Stimulated activated CD4-positive, alpha-beta T cell treated with anti-CD3 and anti-CD28 coated beads, TNF-alpha, amount 100 ng/mL, for 1 hour (primary cell): ENCODE measurements around the gene TCF4.

ENCODE experiments used
- DNase-seq, 3 donors: peaks; one replicate each; pipeline ENCODE4 v3.0.0-alpha.2; 2020; ENCODE audit warnings: low read depth in 3 of 3, low spot score in 1 of 3

The TCF4 gene

DNA sequence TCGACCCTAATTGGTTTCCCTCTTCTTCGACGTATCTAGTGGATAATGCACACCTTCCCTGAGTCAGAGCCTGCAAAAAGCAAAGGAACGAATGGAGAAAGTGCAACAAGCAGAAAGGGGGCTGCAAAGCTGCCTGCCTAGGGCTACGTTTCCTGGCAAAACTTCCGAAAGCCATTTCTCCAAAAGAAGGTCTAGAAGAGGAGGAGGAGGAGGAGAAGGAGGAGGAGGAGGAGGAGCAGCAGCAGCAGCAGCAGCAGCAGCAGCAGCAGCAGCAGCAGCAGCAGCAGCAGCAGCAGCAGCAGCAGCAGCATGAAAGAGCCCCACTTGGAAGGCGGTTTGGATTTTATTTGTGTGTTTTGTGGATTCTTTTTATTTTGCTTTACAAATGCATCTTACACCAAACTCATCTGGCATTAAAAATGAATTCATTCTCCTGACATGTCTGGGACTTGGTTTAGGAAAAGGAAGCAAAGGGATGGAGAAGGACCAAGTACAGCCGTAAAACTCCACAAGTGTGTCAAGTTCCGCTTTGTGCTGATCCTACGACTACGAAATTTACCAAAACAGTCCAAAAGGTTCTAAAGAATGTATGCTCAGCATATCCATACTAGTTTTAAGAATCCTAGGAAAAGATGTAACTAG is 2.0 kb downstream of the TCF4 start:
- no peak for DNase-seq

DNA sequence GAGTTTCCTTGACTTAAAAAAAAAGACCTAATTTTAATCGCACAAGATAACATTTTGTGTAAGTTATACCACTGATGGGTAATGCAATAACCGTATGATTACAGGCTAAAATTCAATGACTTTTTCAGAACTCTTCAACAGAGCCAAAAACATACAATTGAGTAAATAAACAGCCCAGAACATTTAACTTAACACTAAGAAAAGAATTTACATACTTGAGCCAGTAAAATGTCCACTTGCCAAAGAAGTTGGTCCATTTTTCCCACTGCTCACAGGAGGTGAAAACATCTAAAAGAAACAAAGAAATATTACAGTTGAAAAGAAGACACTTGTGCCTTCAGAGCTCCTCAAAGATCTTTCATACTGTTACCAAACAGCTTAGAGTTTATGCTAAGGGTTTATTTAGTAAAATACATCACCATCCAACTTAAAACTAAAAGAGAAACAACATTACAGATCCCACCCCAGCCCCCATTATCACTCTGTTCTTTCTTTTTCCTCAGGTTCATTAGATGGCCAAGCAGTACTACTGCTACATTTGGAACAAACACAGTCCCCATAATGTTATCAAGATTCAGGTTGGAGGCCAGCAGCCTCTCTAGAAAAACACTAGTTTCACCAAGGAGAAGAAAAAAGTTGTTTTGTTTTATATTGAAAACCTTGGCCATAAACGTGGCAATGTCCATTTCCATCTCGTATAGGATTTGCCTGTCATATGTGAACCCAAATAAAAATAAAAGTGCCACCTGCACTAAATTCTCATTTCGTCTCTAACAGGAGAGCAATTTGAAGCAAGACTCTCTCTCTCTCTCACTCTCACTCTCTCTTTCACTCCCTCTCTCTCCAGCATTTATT is 2.7 kb downstream of the TCF4 start:
- no peak for DNase-seq

DNA sequence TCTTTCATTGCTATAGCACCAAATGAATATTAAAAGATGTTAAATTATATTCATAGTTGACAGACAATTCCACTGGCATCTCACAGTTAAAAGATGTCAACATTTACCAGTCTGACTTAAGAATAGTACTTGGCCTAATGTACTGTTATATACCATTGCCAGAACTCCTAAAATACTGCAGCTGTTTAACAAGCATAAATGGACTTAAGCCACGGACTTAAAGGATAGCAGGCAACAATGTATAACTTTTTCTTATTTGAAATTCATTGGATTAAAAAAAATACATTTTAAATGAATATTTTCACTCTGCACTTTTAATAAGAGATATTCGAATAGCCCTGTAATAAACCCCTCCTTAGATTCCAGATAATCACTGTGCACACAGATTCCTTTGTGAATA is 3.8 kb downstream of the TCF4 start:
- no peak for DNase-seq

DNA sequence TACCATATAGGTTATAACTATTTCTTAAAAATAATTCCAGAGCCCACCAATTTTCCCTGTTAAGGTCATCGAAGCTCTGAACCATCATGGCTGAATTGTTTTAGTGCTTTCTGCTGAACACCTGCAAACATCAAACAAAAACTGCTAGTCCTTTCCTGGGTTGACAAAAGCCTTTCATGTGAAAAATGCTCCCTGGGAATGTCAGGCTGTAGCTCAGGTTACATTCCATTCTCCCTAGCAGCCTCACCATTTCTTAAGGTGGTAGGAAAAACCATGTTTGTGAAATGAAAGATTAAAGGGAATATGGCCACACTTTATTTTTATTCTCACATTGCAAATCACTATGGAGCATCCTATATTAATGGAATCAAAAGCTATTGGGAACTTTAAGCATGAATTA is 5.7 kb downstream of the TCF4 start:
- no peak for DNase-seq

DNA sequence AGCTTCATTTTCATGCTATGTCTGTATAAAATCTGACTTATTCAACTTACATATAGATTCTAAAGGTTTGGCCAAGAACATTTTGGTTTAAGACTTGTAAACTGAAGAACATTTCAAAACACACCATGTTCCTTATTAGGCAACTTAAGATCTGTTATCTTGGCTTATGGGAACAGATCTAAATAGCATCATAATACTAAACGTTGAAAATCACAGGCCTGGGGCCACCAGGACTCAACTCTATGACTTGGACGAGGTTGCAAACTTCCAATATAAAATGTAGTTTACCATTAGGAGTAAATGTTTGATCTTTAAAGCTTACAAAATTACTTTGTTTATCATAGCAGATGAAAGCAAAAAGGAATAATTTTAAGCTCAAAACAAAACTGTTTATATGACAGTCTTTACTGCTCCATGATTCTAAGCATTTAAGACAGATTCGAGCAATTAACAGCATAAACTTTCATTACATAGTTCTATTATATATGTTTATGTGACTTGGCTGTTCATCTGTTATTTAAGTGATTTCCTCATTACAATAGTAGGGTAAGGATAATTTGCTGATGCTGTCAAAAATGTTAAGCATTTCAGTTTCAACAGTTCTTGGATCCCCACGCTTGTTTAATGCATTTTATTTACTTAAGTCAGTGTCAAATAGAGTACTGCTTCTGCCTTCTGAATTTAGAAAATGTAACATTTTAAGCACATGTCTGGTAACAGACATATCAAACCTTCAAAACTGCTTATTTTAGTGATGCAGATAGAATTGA is 8.3 kb downstream of the TCF4 start:
- no peak for DNase-seq

DNA sequence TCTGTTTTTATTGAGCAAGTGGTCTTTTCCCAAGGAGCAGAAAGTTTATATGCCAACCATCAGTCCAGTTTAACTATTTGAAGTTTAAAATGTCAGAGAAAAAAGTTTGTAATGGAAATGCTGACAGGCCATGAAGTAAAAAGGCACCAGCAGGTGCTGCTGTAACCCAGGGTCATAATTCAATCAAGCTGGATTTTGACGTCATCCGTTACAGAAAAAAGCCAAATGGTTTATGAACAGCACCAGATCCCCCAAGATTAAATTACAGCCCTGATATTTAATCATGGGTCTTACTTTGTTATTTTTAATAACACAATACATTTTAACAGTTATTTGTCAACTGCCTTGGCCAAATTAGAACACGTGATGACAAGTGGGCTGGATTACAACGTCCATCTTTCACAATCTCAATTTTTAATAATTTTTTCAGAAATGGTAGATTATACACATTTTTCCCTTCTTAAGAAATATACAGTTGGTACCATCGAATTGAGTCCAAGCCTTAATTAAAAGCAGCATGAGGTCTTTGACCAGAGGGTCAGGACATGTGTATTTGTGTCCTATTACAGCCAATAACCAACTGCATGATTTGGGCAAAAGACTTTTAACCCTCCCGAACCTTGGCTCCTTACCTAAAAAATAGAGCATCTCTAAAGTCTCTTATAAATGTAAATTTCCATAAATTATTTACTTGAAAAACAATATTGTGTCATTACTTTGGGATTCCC is 10.0 kb downstream of the TCF4 start:
- no peak for DNase-seq

DNA sequence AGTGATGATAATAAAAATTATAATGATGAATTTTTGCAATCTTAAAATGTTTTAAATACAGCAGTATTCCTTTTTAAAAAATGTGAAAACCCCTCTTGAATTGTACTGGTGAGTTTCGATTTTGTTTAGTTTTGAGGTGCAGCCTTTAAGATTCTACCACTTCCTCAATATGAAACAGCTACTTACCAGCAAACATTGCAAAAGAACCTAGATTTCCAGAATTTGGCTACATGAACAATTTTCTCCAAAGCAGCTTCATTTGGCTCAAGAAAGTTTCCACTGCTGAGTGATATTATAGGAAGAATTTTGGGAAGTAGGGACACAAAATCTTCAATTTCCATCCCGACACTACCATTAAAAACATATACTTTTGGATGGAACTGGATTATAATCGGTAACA is 12.0 kb downstream of the TCF4 start:
- DNase-seq: no peak

DNA sequence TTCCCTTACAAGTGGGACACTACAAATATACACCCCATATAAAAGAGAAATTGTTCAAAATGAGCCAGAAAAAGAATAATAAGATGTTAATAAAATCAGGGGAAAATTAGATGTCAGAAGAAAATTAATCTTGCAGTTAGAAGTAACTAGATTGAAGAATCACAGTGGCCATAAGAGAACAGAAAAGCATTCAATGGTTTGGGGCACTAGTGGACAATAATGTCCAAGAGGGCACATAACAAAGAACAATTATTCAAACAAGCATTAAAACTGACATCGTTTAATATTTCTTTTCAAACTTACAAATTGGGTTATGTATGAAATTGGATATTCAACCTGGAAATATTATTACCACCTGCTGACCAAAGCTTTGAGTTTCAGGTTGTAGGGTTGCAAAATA is 12.9 kb downstream of the TCF4 start:
- no peak for DNase-seq

DNA sequence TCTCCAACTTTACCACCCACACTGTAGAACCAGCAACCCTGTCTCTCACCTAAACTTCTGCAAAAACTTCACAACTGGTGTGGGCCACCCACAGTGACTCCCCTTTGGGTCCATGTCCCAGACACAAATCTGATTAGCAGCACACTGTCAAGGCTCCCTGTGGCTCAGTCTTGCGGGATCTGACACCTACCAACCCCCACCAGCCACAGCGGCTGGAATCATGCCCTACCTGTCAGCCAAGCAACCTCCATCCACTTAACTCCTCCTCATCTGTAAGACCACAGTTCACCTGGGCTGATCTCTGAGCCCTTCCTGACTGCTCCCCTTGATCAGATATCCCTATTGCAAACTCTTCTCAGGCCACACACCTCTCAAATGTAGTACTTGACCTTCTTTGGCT is 14.6 kb downstream of the TCF4 start:
- DNase-seq: no peak

DNA sequence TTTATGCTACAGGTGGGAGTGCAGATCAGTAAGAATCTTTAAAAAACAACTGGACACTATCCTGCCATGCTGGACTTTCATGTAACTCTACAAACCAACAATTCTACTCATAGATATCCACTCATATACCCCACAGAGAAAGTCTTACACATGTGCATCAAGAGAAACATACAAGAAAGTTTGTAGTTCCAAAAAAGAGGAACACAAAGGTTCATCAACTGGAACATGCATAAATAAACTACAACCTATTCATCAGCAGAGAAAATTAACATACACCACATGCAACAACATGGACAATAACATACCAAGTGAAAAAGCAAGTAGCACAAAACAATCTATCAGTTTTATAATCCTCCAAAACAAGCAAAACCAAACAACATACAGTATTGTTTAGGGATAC is 17.0 kb downstream of the TCF4 start:
- DNase-seq: no peak

DNA sequence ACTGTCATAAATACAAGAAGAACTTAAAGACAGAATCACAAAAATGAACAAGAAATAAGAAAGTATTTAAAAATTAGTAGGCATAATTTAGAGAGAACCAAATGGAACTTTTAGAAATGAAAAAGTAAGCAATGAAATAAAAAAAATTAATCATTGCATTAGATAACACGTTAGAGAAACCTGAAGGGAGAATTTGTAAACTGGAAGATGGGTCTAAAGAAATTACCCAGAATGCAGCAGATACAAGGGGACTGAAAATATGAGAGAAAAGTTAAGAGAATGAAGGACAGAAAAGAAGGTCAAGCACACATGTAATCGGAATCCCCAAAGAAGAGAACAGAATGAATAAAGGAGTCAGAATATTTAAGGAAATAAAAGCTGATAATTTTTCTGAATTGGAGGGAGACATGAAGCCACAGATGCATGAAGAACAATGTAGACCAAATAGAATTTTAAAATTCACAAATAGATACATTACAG is 21.5 kb downstream of the TCF4 start:
- no peak for DNase-seq

DNA sequence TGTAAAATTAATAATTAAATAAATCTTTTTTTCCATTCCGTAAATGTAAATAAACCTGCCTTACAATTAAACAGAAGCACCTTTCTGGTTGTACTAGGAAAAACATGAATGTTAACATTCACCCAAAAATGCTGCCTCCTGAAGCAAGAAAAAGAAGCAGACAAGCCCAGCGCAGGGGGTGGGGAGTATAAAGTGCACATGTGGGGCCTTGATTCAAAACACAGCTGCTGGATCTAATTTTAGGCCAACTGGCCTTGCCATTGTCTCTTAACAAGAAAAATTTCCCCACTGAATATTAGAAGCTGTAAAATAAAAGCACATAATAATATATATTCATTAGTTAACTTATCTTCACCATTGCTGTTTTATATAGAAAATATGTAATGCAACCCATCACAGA is 28.3 kb downstream of the TCF4 start:
- DNase-seq: no peak

DNA sequence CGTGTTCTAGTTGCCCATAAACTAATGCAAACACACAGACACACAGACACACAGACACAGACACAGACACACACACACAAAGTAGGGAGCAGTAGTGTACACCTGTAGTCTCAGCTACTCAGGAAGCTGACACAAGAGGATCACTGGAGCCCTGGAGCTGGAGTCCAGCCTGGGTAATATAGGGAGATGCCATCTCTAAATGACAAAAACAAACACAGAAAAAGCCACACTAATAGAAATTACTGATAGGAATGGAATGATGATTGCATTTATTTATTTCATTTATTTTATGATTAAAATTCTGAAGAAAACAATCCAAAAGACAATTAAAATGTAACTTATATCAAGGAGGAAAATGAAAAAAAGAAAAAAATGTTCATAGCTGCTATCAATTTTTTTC is 30.8 kb downstream of the TCF4 start:
- DNase-seq: no peak

DNA sequence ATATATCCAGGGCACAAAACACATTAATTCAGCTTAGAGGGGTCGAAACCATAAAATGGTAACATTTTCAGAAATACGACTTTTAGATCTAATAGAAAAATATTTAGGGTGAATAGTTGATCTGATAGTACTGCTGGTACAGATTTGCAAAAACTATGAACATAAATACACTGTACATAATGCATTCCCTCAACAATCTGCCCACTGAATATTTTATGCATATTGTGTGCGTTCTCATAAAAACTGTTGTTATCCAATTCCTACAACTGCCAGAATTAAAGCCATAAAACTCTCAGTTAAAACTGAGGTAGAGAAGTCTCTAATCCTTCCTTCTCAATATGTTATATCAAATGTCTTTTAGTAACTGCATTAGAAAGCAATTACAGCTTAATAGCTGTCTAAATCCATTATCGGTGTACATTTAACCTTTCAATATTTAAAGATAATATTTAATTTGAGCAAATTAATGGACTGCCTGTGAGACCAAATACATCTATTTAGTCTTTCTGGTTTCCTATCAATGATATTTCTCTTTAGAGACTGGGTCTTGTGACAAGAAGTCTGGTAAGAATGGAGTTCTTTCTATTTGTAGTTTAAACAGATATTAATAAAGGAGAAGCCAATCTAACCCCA is 32.5 kb downstream of the TCF4 start:
- DNase-seq: no peak

DNA sequence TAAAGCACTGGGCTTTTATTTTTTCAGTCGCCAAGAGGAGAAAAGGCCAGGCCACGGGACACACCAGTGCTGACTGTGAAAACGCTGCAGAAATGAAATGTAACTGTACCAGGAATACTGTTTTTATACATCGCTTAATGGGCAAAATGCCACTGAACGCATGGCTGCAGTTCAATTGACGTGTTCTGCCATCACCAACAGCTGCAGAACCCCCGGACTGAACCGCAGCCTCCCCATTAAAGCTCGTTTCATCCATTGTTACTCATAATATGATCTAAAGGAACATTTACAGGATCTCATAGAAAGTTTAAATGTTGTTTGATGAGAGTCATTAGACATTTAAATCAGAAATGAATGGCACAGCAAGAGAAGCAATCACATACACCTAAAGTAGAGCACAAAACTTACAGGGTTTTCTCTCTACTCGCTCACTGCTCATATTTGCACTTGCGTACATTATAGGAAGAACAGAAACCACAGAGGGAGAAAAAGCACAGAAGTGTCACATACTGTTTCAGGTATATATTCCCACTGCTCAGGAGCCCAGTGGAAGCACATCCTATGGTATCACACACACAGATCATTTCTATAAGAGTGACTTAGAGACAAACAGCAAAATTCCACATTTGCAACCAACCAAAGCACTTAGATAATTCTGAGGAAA is 35.3 kb downstream of the TCF4 start:
- no peak for DNase-seq

DNA sequence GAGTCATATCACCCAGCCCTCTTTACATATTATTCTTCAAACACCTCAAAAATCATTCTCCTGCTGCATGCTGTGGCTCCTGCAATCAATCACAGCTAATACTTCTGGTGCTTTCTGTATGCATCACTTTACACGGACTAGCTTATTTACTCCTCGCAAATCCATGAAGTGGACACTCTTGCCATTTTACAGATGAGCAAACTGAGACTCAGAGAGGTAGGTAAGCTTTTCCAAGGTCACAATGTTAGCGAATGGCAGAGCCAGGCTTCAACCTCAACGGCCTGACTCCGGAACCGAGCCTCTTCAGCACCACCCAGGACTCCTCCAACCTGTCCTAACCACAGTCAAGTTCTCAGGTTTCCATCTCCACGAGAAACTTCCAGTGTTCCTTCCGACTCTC is 36.8 kb downstream of the TCF4 start:
- DNase-seq: no peak

DNA sequence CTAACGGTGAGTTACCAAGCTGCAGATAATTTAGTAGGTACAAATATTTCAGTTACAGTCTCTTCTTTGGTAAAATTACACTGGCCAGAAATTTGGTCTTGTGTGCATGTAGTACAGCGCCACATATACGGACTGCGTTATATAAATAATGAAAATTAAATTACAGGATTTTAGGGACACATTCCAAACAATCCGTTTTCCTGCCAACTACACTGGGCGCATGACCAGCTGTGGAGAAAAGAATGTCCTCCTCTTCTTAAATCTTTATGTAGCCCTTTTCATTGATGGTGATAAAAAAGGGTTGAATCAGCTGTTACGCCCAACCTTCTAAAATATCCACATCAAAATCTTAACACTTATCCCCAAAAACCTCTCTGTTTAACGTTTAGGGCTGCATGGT is 37.5 kb downstream of the TCF4 start:
- no peak for DNase-seq

DNA sequence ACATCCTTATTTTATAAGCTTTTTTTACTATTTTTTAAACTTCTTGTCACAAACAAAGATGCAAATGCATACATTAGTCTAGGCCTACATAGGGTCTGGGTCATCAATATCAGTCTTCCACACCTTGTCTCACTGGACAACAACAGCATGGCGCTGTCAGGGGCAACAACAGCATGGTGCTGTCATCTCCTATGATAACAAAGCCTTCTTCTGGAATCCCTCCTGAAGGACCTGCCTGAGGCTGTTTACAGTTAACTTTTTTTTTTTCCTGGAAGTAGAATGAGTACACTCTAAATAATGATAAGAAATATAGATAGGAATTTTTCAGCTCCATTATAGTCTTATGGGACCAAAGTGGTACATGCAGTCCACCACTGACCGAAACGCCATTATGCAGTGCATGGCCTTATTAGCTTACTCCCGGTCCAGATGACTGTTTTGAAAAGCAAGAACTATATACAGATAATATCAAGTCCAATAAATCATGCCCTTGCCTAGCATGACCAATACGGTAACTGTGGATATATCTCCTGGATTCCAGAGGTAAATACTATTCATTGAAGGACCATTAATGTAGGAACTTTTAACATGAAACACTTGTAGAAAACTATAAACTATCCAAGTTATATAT is 38.4 kb downstream of the TCF4 start:
- DNase-seq: no peak

DNA sequence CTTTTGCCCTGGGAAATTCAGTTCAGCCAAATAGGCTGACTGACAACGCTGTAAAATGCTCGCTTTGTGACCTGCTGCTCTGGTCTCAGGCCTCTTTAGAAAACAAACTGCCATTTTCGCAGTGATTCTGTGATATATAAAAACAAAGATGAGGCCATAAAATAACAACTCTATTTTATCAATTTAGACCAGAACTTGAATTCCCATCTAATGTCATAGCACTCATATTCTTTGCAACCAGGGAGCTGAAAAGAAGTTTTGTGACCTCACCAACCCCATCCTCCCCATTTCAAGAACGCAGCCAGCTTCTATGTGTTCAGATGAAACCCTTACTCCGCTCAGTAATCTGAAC is 40.3 kb downstream of the TCF4 start:
- no peak for DNase-seq
